PC-9 (cell line): Measurements from ENCODE around the gene EPHB1.

ENCODE experiments used
- EZH2 ChIP-seq: fragments of 200-600 bp; sonication (generic); IDR thresholded peaks from 2 replicates; pipeline ENCODE4 v1.8.0; 2017; ENCODE audit warnings: antibody characterized with exemption, low read depth
- TF ChIP-seq, protein P1 (sequence below): fragments of 200-600 bp; sonication (generic); conservative IDR thresholded peaks from 2 replicates; pipeline ENCODE4 v1.6.1; 2017; ENCODE audit warnings: mixed run types, antibody characterized with exemption, mild to moderate bottlenecking, moderate library complexity

DNA sequence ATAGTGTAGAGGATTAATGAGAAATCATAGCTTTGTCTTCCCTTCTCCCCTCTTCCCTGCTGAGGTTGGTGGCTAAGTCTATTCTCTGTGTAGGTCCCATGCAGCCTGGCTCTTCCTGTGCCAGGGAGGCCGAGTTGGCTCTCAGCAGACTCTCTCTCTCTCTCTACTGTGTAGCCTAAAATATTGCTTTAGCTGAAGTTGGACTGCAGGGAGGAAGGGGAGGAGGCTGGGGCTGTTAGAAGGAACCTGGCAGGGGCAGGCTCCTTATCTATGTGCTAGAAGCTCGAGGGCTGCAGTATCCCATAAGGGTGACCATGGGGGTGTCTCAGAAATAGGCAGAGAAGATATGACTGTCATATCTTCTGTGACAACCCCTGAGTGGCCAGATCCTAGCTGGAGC is 160.8 kb downstream of the EPHB1 start:
- TF ChIP-seq, protein P1, sequence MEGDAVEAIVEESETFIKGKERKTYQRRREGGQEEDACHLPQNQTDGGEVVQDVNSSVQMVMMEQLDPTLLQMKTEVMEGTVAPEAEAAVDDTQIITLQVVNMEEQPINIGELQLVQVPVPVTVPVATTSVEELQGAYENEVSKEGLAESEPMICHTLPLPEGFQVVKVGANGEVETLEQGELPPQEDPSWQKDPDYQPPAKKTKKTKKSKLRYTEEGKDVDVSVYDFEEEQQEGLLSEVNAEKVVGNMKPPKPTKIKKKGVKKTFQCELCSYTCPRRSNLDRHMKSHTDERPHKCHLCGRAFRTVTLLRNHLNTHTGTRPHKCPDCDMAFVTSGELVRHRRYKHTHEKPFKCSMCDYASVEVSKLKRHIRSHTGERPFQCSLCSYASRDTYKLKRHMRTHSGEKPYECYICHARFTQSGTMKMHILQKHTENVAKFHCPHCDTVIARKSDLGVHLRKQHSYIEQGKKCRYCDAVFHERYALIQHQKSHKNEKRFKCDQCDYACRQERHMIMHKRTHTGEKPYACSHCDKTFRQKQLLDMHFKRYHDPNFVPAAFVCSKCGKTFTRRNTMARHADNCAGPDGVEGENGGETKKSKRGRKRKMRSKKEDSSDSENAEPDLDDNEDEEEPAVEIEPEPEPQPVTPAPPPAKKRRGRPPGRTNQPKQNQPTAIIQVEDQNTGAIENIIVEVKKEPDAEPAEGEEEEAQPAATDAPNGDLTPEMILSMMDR, result no peak
- no peak for TF ChIP-seq EZH2
